GM18507 (cell line): ENCODE data around the gene HIKESHI.

Experiments
- DNase-seq: peaks from one replicate; pipeline ENCODE4 v3.0.0; 2011; ENCODE audit warnings: low read depth; ENCODE audit not compliant: insufficient read length; ENCODE audit errors: extremely low spot score
- FAIRE-seq: peaks from 2 replicates; lab custom pipeline; 2011; peaks lifted over from hg19 to GRCh38; lab: Jason Lieb, UNC

The HIKESHI gene

GRCh38 chr11:86370922-86371594 is 69.0 kb downstream of the HIKESHI start:
- DNase-seq = no peak
- FAIRE-seq = no peak

DNA sequence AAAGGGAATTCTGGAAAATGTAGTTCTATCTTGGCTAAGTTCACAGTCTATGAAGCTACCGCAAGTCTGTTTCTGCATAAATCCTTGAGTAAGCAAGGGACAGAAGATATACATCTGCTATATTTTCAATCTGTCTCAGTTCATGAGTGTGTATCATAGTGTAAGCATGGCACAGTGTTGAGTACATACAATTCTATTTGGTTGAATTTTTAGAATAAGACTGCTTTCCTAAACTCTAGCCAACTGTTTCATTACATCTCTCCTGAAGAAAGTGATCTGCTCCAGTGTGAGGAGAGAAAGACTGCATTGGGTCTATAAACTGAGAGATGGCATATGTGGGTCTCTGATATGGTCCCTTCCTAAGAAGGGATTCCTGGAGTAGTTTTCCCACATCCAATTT is 70.0 kb downstream of the HIKESHI start:
- no peak for DNase-seq
- no peak for FAIRE-seq

DNA sequence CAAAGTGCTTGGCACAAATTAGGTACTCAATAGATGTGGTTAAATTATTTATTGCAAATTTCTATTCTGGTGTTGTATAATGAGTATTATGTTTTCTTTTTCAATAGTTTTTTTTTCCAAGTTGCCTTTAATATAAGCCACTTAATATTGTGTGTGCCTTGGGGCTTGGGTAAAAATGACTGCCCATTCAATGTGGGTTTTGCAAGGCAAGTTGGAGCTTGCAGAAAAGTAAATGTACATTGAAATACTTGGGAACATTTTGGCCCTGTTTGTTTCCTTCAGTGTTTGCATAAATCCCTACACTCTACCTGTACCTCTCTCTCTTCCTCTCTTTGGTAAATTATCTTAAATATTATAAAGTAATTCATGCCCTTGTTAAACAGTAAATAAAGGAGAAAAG is 70.5 kb downstream of the HIKESHI start:
- DNase-seq (no peak), FAIRE-seq (no peak)

DNA sequence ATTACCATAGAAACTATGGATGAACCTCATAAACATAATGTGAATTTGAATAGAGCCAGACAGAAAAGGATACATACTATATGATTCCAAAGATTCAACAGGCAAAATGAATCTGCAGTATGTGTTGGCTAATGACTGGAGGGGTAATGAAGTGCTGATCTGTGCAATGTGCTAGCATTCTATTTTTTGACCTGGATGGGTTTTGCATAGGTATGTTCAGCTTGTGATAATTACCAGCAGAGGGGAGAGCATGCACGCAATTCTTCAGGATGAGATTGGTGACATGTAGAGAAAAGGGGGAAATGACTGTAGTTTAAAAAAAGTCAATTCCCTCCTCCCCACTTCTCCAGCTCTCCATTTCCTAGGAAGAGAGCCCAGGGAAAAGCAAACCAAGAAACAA is 72.0 kb downstream of the HIKESHI start:
- DNase-seq = no peak
- FAIRE-seq = no peak

DNA sequence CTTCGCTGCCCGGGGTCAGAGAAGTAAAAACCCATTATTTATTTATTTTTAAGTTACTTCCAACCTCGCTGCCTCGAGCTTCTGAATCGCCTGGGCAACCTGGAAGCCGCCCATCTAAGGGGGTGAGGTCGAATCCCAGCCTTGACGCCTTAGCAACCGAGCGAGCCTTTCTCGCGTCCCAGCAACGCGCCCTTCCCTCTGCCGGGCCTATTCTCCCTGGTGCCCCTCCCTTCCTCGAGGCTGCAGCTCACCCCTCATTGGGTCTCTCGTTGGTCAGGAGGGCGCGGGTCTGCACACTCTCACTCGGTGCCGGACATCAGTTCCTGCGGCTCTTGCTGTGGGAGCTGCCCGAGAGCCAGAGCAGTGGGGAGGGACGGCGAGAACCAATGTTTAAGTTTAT is 72.5 kb downstream of the HIKESHI start, which contains the start of gene CCDC81:
Gene CCDC81, plus strand, starts transcription at position 302 of the 400 bp plus-strand sequence. CDS start 277 bp downstream, outside the sequence.
- DNase-seq (no peak), FAIRE-seq (no peak)

GRCh38 chr11:86377972-86378371 is 75.9 kb downstream of the HIKESHI start:
- DNase-seq (no peak), FAIRE-seq (no peak)

DNA sequence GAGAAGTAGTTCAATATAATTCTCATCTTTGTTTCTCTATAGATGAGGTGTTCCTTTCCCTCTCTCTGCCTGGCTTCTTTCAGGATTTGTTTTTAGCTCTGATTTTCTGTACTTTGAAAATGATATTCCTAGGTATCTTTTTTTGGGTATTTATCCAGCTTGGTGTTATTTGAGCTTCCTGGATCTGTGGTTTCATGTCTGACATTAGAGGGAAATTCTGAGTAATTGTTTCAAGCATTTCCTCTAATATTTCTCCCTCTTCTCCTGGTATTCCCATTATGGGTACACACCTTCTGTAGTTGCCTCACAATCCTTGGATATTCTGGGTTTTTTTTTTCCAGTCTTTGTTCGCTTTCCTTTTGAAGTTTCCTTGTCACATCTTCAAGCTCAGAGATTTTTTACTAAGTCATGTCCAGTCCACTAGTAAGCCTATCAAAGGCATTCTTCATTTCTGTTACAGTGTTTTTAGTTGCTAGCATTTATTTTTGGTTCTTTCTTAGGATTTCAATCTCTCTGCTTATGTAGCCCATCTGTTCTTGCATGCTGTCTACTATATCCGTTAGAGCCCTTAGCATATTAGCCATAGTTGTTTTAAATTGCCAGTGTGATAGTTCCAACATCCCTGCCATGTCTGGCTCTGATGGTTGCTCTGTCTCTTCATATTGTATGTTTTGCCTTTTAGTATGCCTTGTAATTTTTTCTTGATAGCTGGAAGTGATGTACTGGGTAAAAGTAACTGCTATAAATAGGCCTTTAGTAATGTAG is 78.4 kb downstream of the HIKESHI start:
- no peak for FAIRE-seq

GRCh38 chr11:86383041-86383955 is 81.3 kb downstream of the HIKESHI start:
- FAIRE-seq = no peak
- no peak for DNase-seq

More for the DNA sequence above, 78.4 kb downstream of the HIKESHI start:
- DNase-seq = no peak

DNA sequence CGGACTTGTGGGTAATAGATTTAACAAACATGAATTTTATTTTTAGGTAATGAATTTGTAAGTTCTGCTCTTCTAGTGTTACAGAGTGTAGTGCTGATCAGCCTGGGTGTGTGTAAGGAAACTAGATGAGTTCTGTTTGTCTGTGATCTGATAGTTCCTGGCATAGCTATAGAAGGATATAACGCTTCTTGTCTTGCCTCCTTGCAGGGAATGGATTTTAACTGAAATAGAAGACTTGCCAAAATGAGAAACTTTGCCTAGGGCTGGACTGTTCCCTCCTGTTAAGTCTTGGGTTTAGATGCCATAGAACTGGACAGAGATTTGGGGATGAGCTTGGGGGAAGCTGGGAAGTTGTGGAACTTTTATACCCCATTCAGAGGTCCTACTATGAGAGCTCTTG is 84.2 kb downstream of the HIKESHI start:
- DNase-seq (no peak), FAIRE-seq (no peak)

- DNase-seq = no peak
- no peak for FAIRE-seq
Observed at GRCh38 chr11:86386746-86387145, 84.7 kb downstream of the HIKESHI start.

DNA sequence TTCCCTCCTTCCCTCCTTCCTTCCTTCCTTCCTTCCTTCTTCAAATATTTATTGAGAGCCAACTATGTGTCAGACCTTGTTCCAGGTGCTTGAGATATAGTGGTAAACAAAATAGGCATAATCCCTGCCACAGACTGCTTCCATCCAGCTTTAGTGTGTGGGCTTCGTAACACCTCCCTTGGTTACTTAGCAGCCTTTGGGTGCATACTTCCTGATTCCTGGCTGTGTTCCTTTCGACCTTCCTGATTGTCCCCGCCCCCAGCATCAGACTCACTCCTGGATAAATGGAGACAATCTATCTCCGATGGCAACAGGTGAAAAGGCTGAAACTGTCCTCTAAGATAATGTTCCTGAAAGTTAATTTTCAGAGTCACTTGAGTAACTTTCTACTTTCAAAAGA is 86.2 kb downstream of the HIKESHI start:
- DNase-seq (no peak), FAIRE-seq (no peak)

GRCh38 chr11:86390487-86390886 is 88.4 kb downstream of the HIKESHI start:
- FAIRE-seq = no peak

GRCh38 chr11:86395061-86395551 is 93.1 kb downstream of the HIKESHI start:
- FAIRE-seq (no peak), DNase-seq (no peak)

More at GRCh38 chr11:86390487-86390886, 88.4 kb downstream of the HIKESHI start:
- DNase-seq = no peak
